GM18502 (cell line): Measurements from ENCODE around the gene ZNF562.
"Not testable (repeated sequence)": the region's sequence is repeated elsewhere in the genome, so short reads cannot be mapped to it uniquely, and the experiment has no call there.

Source experiments
- ATAC-seq: cut with Tn5 transposase; IDR thresholded peaks from one replicate; pipeline ENCODE4 v1.9.1; 2021; ENCODE audit warnings: mild to moderate bottlenecking; ENCODE audit not compliant: unreplicated experiment, poor library complexity

The ZNF562 gene

GRCh38 chr19:9674663-9675357 is at the start of gene ZNF562:
Gene ZNF562 (minus strand): TSS chr19:9675100. CDS start chr19:9660744, 14,356 bp downstream.
- ATAC-seq: peak; percentile 85

GRCh38 chr19:9724157-9724556 is 49.3 kb upstream of the ZNF562 start:
- no peak for ATAC-seq

- ATAC-seq: no peak
Observed at GRCh38 chr19:9721861-9722260, 47.0 kb upstream of the ZNF562 start.

- no peak for ATAC-seq
Observed at GRCh38 chr19:9720541-9720940, 45.6 kb upstream of the ZNF562 start.

DNA sequence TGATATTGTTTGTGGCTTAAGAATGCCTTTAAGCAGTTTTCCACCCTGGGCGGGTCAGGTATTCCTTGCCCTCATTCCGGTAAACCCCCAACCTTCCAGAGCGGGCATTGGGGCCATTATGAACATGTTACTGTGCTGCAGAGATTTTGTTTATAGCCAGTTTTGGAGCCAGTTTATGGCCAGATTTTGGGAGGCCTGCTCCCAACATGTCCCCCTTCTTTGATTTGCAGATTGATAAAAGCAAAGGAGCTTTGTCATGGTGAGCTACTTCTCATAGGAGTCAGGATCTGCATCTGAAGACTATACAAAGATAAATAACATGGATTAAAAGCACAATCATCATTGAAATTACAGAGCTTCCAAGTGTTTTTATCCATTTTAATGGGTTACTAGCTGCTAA is 36.9 kb upstream of the ZNF562 start:
- ATAC-seq: no peak

DNA sequence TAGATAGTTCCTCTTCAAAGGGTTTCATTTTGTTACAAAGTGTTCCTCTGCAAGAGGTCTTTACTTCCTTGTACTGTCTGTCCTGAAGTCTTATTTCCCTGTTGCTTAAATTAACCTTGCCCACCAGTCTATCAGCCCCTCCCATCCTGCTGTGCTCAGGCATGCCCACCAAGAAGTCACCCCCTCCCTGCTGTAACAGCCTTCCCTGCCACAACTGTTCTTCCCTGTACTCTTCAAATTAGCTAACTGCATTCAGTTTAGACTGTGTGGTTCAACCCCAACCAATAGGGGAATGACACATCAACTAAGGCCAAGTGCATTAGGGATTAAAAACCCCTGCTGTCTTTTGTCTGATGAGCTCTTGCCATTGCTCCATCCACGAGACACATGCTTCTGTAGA is 34.4 kb upstream of the ZNF562 start:
- ATAC-seq: no peak

- no peak for ATAC-seq
Observed at GRCh38 chr19:9705836-9706235, 30.9 kb upstream of the ZNF562 start.

- ATAC-seq: no peak
Observed at GRCh38 chr19:9702186-9702585, 27.3 kb upstream of the ZNF562 start.

GRCh38 chr19:9700229-9700981 is 25.5 kb upstream of the ZNF562 start:
- no peak for ATAC-seq

DNA sequence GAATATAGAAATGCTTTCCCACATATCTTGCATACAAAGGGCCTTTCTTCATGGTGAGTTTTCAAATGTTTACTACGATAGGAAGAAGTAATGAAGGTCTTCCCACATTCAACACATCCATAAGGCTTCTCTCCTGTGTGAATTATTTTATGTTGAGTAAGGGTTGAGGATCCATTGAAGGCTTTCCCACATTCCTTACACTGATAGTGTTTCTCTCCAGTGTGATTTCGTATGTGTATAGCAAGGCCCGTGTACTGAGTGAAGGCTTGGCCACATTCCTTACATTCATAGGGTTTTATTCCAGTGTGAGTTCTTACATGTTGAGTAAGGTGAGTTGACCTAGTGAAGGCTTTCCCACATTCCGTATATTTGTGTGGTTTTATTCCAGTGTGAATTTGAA is 15.4 kb upstream of the ZNF562 start:
- not testable (repeated sequence) for ATAC-seq

DNA sequence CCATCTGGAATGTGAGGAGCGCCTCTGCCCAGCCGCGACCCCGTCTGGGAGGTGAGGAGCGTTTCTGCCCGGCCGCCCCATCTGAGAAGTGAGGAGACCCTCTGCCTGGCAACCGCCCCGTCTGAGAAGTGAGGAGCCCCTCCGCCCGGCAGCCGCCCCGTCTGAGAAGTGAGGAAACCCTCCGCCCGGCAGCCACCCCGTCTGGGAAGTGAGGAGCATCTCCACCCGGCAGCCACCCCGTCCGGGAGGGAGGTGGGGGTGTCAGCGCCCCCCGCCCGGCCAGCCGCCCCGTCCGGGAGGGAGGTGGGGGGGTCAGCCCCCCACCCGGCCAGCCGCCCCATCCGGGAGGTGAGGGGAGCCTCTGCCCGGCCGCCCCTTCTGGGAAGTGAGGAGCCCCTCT is 5.1 kb upstream of the ZNF562 start:
- not testable (repeated sequence) for ATAC-seq

DNA sequence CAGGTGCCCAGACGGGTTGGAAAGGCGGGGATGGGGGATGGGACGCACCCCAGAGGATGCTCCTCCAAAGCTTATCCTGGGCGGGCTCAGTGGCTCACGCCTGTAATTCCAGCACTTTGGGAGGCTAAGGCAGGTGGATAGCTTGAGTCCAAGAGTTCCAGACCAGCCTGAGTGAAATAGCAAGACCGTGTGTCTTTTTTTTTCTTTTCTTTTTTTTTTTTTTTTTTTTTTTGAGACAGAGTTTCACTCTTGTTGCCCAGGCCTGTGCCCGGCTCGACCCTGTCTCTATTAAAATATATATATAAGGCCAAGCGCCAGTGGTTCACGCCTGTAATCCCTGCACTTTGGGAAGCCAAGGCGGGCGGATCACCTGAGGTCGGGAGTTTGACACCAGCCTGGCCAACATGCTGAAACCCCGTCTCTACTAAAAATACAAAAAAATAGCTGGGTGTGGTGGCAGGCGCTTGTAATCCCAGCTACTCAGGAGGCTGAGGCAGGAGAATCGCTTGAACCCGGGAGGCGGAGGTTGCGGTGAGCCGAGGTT is 530 bp upstream of the ZNF562 start:
- ATAC-seq: peak; percentile 61

GRCh38 chr19:9673912-9674662 is 813 bp downstream of the ZNF562 start:
- no peak for ATAC-seq

- no peak for ATAC-seq
Observed at GRCh38 chr19:9672893-9673292, 2.0 kb downstream of the ZNF562 start.

DNA sequence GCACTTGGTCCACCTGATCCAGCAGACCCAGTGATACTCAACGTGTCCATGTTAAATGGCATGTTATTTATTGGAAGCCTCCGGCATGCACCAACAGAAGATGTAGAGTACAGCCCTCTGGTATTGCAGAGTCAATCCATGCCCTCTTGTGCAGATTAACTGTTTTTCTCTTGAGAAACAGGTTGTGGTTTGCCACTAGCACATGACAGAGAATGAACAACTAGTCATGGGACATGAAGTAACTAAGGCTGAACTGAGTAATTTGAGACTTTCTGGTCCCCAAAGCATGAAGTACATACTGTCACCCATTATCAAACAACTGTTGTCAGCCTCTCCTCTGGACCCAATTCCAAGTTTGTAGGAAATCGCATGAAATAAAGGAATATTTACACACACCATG is 3.2 kb downstream of the ZNF562 start:
- ATAC-seq: no peak

GRCh38 chr19:9668544-9668943 is 6.4 kb downstream of the ZNF562 start:
- no peak for ATAC-seq

DNA sequence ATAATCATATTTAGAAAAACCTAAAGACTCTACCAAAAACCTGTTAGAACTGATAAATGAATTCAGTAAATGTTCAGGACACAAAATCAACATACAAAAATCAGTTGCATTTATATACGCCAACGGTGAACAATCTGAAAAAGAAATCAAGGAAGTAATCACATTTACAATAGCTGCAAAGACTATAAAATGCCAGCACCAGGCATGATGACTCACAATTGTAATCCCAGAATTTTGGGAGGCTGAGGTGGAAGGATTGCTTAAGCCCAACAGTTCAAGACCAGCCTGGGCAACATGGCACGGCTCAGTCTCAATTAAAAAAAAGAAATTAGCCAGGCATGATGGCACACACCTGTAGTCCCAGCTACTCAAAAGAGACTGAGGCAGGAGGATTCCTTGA is 7.0 kb downstream of the ZNF562 start:
- ATAC-seq: no peak

GRCh38 chr19:9658769-9659168 is 16.1 kb downstream of the ZNF562 start:
- no peak for ATAC-seq

GRCh38 chr19:9653066-9653555 is 21.8 kb downstream of the ZNF562 start:
- not testable (repeated sequence) for ATAC-seq

GRCh38 chr19:9651464-9651863 is 23.4 kb downstream of the ZNF562 start:
- ATAC-seq: not testable (repeated sequence)

GRCh38 chr19:9650345-9650744 is 24.6 kb downstream of the ZNF562 start:
- no peak for ATAC-seq
